Keratinocyte (primary cell): ENCODE results near the gene CACNA1F. TPM values are rescaled to one million over a fixed set of nuclear protein-coding genes. Genes with fewer than 3 reads are reported as not detected.

Experiments used
- DNase-seq: peaks from one replicate; pipeline ENCODE4 v3.0.0-alpha.2; 2011; ENCODE audit warnings: low read depth, missing footprints, low spot score
- FAIRE-seq: peaks from 2 replicates; lab custom pipeline; 2011; peaks lifted over from hg19 to GRCh38; lab: Jason Lieb, UNC
- H2AFZ ChIP-seq: 2 replicates; pipeline ENCODE4 v1.6.0; 2012; ENCODE audit warnings: low read length, control low read depth, inconsistent platforms; ENCODE audit not compliant: control insufficient read depth
- H3K27ac ChIP-seq: 2 replicates; pipeline ENCODE4 v1.5.1; 2011; ENCODE audit warnings: low read length; ENCODE audit not compliant: control insufficient read depth, insufficient read depth
- H3K27me3 ChIP-seq: 3 replicates; pipeline ENCODE4 v1.6.0; 2011; ENCODE audit warnings: low read length; ENCODE audit not compliant: control insufficient read depth, insufficient read depth; ENCODE audit errors: extremely low read depth
- H3K36me3 ChIP-seq, 2 experiments: 2 replicates in 1 of 2; 3 replicates in 1 of 2; pipeline ENCODE4 v1.5.1; 2011; ENCODE audit warnings: low read length in 2 of 2, mild to moderate bottlenecking in 1 of 2; ENCODE audit not compliant: control insufficient read depth in 2 of 2, insufficient read depth in 2 of 2; ENCODE audit errors: extremely low read depth in 1 of 2
- H3K4me1 ChIP-seq: 3 replicates; pipeline ENCODE4 v1.5.1; 2011; ENCODE audit warnings: low read length; ENCODE audit not compliant: control insufficient read depth, insufficient read depth; ENCODE audit errors: extremely low read depth
- H3K4me2 ChIP-seq: 3 replicates; pipeline ENCODE4 v1.6.0; 2011; ENCODE audit warnings: low read depth, low read length; ENCODE audit not compliant: control insufficient read depth, insufficient read depth; ENCODE audit errors: extremely low read depth
- H3K4me3 ChIP-seq, 3 experiments: fragments of 200-600 bp in 1 of 3; sonication (generic) in 1 of 3; 2 replicates in 2 of 3; 3 replicates in 1 of 3; pipeline ENCODE4 v1.5.1; 2011 to 2016; ENCODE audit warnings: low read length in 3 of 3, mild to moderate bottlenecking in 3 of 3, control low read depth in 2 of 3, inconsistent platforms in 1 of 3, low read depth in 1 of 3, mixed read lengths in 1 of 3, mixed run types in 1 of 3, moderate library complexity in 1 of 3; ENCODE audit not compliant: control insufficient read depth in 2 of 3, insufficient read depth in 2 of 3; ENCODE audit errors: extremely low read depth in 1 of 3
- H3K79me2 ChIP-seq: 2 replicates; pipeline ENCODE4 v1.6.0; 2012; ENCODE audit warnings: low read length; ENCODE audit not compliant: control insufficient read depth, insufficient read depth
- H3K9ac ChIP-seq: 3 replicates; pipeline ENCODE4 v1.6.0; 2011; ENCODE audit warnings: low read length; ENCODE audit not compliant: control insufficient read depth, insufficient read depth; ENCODE audit errors: extremely low read depth
- H3K9me1 ChIP-seq: 3 replicates; pipeline ENCODE4 v1.6.0; 2011; ENCODE audit warnings: low read length; ENCODE audit not compliant: control insufficient read depth, insufficient read depth; ENCODE audit errors: extremely low read depth
- H3K9me3 ChIP-seq: 2 replicates; pipeline ENCODE4 v1.5.1; 2012; ENCODE audit warnings: low read depth, low read length; ENCODE audit not compliant: control insufficient read depth
- H4K20me1 ChIP-seq: 3 replicates; pipeline ENCODE4 v1.6.0; 2011; ENCODE audit warnings: low read length; ENCODE audit not compliant: control insufficient read depth, insufficient read depth; ENCODE audit errors: extremely low read depth
- EZH2 ChIP-seq: IDR thresholded peaks from one replicate; pipeline ENCODE4 v1.6.1; 2012; ENCODE audit warnings: inconsistent platforms, mild to moderate bottlenecking, low read length, moderate library complexity
- dilution Hi-C: fragments of 300-500 bp; cut with MboI; formaldehyde crosslinking; loops from one replicate; pipeline ENCODE4 v1.7.0; 2020; ENCODE audit warnings: low sequenced_read_pairs; ENCODE audit not compliant: extremely low pct_ligation_motif_present
- polyA plus RNA-seq, 5 experiments: library from polyadenylated mRNA; depleted of rRNA in 3 of 5; stranded (reverse) in 3 of 5; stranded (forward) in 1 of 5; unstranded in 1 of 5; fragments of >200 nt; gene quantifications; 1 replicate in 1 of 5; 2 replicates in 3 of 5; 3 replicates in 1 of 5; pipeline versions ENCODE4 v1.2.1 to v1.2.3, GENCODE V29; 2011 to 2012; ENCODE audit warnings: missing spikeins in 2 of 5, low read depth in 1 of 5, low replicate concordance in 1 of 5
- TF ChIP-seq, protein P1 (sequence below), 3 experiments: IDR thresholded peaks in 1 of 3; conservative IDR thresholded peaks in 1 of 3; optimal IDR thresholded peaks in 1 of 3; 2 replicates in 2 of 3; 3 replicates in 1 of 3; pipeline versions ENCODE3 to v1.5.1; 2011; ENCODE audit warnings: low read length in 3 of 3, mild to moderate bottlenecking in 3 of 3, moderate library complexity in 2 of 3, control low read depth in 1 of 3, inconsistent platforms in 1 of 3; ENCODE audit not compliant: insufficient read depth in 2 of 3; ENCODE audit errors: extremely low read depth in 1 of 3

CACNA1F gene
- polyA plus RNA-seq, 1 donor (not counting 4 experiments of a cell fraction or from before 2014, with no cell fraction given): not detected

DNA sequence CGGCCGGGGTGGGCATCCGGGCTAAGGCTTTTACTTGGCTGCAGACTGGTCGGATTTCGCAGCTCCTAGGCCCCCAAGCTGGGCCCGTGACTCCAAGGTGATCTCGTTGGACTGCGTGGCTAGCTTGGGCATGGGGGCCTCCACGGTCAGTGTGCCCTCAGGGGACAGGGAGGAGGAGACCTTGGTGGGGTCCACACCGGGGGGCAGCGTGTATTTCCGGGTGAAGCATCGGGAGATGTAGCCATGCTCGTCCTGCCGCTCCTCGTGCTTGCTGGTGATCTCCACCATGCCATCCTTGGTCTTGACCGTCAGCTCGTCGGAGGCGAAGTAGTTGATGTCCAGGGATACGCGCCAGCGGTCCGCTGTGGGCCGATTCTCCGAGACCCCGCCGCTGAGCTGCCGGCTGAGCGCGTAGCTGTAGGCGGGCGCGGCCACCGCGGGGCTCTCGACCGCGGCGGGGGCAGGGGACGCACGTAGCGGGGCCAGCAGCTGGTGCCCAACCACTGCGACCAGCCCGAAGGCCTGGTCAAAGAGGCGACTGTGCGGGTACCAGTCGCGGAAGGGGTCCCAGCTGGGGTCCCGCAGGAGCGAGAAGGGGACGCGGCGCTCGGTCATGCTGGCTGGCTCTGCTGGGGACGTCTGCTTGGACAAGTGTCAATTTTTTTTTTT is 881 bp upstream of the CACNA1F start:
- H3K4me1 ChIP-seq: no peaks in the 10 kb centered on the region
- no peak for FAIRE-seq
- H3K9me1 ChIP-seq: no peaks in the 10 kb centered on the region
- no peaks in the 10 kb centered on the region for H4K20me1 ChIP-seq
- dilution Hi-C loops: no loop called here
- H3K27me3 ChIP-seq: no peaks in the 10 kb centered on the region
- no peaks in the 10 kb centered on the region for H3K9me3 ChIP-seq
- no peak for DNase-seq
- H3K27ac ChIP-seq: no peak overlapping the region
- H3K4me2 ChIP-seq: no peak overlapping the region
- H3K36me3 ChIP-seq: no peaks in the 10 kb centered on the region
- no peak overlapping the region for H2AFZ ChIP-seq
- H3K9ac ChIP-seq: no peak overlapping the region
- no peaks in the 10 kb centered on the region for H3K79me2 ChIP-seq
- H3K4me3 ChIP-seq: no peak overlapping the region
- TF ChIP-seq EZH2: no peak
- TF ChIP-seq, protein P1, sequence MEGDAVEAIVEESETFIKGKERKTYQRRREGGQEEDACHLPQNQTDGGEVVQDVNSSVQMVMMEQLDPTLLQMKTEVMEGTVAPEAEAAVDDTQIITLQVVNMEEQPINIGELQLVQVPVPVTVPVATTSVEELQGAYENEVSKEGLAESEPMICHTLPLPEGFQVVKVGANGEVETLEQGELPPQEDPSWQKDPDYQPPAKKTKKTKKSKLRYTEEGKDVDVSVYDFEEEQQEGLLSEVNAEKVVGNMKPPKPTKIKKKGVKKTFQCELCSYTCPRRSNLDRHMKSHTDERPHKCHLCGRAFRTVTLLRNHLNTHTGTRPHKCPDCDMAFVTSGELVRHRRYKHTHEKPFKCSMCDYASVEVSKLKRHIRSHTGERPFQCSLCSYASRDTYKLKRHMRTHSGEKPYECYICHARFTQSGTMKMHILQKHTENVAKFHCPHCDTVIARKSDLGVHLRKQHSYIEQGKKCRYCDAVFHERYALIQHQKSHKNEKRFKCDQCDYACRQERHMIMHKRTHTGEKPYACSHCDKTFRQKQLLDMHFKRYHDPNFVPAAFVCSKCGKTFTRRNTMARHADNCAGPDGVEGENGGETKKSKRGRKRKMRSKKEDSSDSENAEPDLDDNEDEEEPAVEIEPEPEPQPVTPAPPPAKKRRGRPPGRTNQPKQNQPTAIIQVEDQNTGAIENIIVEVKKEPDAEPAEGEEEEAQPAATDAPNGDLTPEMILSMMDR (optimal IDR thresholded peaks at IDR 0.05 in 1 of 3, IDR thresholded peaks at IDR 0.05 in 1 of 3, conservative IDR thresholded peaks at IDR 0.05 in 1 of 3; ENCODE audit: extremely low read depth in 1 of 3, insufficient read depth in 2 of 3, low read length in 3 of 3): no peak

DNA sequence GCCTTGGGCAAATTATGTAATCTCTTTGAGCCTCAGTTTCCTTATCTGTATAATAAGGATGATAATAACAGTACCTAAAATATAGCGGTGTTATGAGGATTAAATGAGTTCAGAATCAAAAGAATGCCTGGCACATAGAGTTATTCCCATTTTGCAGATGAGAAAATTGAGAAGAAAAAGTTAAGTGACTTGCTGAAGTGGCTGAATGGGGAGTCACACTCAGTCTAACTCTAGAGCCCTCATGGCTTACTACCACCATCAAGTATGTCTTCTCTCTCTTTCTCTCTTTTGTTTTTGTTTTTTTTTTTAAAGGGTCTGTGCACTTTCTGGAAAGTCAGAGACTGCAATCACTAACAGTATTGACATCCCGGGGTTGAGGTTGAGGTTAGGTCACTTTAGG is 615 bp downstream of the CACNA1F start:
- Histone ChIP-seq H3K4me1 (no peaks in the 10 kb centered on the region), H4K20me1 (no peaks in the 10 kb centered on the region), H2AFZ (no peak overlapping the region), H3K4me3 (no peak overlapping the region), H3K9ac (no peak overlapping the region), H3K36me3 (no peaks in the 10 kb centered on the region), H3K4me2 (no peak overlapping the region), H3K27me3 (no peaks in the 10 kb centered on the region), H3K9me1 (no peaks in the 10 kb centered on the region), H3K9me3 (no peaks in the 10 kb centered on the region), H3K27ac (no peak overlapping the region), H3K79me2 (no peaks in the 10 kb centered on the region)
- dilution Hi-C loops: no loop called here
- no peak for TF ChIP-seq EZH2
- TF ChIP-seq, protein P1 (optimal IDR thresholded peaks at IDR 0.05 in 1 of 3, IDR thresholded peaks at IDR 0.05 in 1 of 3, conservative IDR thresholded peaks at IDR 0.05 in 1 of 3; ENCODE audit: extremely low read depth in 1 of 3, insufficient read depth in 2 of 3, low read length in 3 of 3): no peak
- FAIRE-seq (no peak), DNase-seq (no peak)
